Activated T-cell treated with anti-CD3 and anti-CD28 coated beads for 24 hours (primary cell): ENCODE data around the gene KTN1.

Experiments
- DNase-seq: peaks from one replicate; pipeline ENCODE4 v3.0.0-alpha.2; 2020; ENCODE audit warnings: low read depth

The KTN1 gene

GRCh38 chr14:55684956-55685584 is 105.1 kb downstream of the KTN1 start:
- no peak for DNase-seq

- DNase-seq = no peak
Measured at GRCh38 chr14:55686713-55687112, 106.7 kb downstream of the KTN1 start.

- DNase-seq = no peak
Measured at GRCh38 chr14:55688566-55688965, 108.6 kb downstream of the KTN1 start.

GRCh38 chr14:55689981-55690871 is 110.2 kb downstream of the KTN1 start:
- no peak for DNase-seq

- DNase-seq = no peak
Measured at GRCh38 chr14:55691659-55692058, 111.7 kb downstream of the KTN1 start.

- DNase-seq = no peak
Measured at GRCh38 chr14:55693904-55694303, 113.9 kb downstream of the KTN1 start.

- no peak for DNase-seq
Measured at GRCh38 chr14:55697414-55697861, 117.4 kb downstream of the KTN1 start.

- DNase-seq = no peak
Measured at GRCh38 chr14:55698051-55698450, 118.0 kb downstream of the KTN1 start.

- no peak for DNase-seq
Measured at GRCh38 chr14:55699131-55700057, 119.4 kb downstream of the KTN1 start.

- no peak for DNase-seq
Measured at GRCh38 chr14:55701638-55702037, 121.6 kb downstream of the KTN1 start.

GRCh38 chr14:55702511-55702910 is 122.5 kb downstream of the KTN1 start:
- no peak for DNase-seq

GRCh38 chr14:55704654-55705053 is 124.6 kb downstream of the KTN1 start:
- DNase-seq = no peak

GRCh38 chr14:55705651-55706364 is 125.8 kb downstream of the KTN1 start:
- no peak for DNase-seq

GRCh38 chr14:55706365-55706684 is 126.3 kb downstream of the KTN1 start:
- DNase-seq = no peak

- DNase-seq = no peak
Measured at GRCh38 chr14:55706893-55707292, 126.9 kb downstream of the KTN1 start.

GRCh38 chr14:55707365-55707804 is 127.4 kb downstream of the KTN1 start:
- no peak for DNase-seq

GRCh38 chr14:55710506-55711041 is 130.6 kb downstream of the KTN1 start:
- no peak for DNase-seq

- DNase-seq = no peak
Measured at GRCh38 chr14:55711175-55711811, 131.3 kb downstream of the KTN1 start.

- DNase-seq = no peak
Measured at GRCh38 chr14:55712491-55712890, 132.5 kb downstream of the KTN1 start.

- no peak for DNase-seq
Measured at GRCh38 chr14:55713486-55713885, 133.5 kb downstream of the KTN1 start.

- no peak for DNase-seq
Measured at GRCh38 chr14:55715889-55716288, 135.9 kb downstream of the KTN1 start.
